Endothelial cell of umbilical vein (primary cell): Measurements from ENCODE around the gene ATF3. TPM values are rescaled to one million over a fixed set of nuclear protein-coding genes. Genes with fewer than 3 reads are reported as not detected.

ENCODE experiments used
- BruUV-seq: library from RNA; stranded (reverse); fragments of 400-500 nt; replicated peaks from 2 replicates; lab custom pipeline; 2021; lab: Mats Ljungman, UMichigan
- CTCF ChIA-PET: fragments of 300-600, 350-600 bp; sonication (Branson Sonifier 250); formaldehyde crosslinking; loops from one replicate; lab custom pipeline; 2021; ENCODE audit warnings: antibody characterized with exemption, inconsistent platforms; lab: Charles Lee
- POLR2A ChIA-PET: fragments of 300-600, 350-600 bp; sonication (Branson Sonifier 250); formaldehyde crosslinking; loops from one replicate; lab custom pipeline; 2021; ENCODE audit warnings: antibody characterized with exemption, inconsistent platforms; lab: Charles Lee
- DNase-seq: peaks from one replicate; pipeline ENCODE4 v3.0.0-alpha.2; 2011; ENCODE audit warnings: low read depth, low spot score
- FAIRE-seq: peaks from 2 replicates; lab custom pipeline; 2011; peaks lifted over from hg19 to GRCh38; lab: Jason Lieb, UNC
- H2AFZ ChIP-seq: 2 replicates; pipeline ENCODE4 v1.6.0; 2012; ENCODE audit warnings: low read depth, low read length, control low read depth, inconsistent platforms
- H3K27ac ChIP-seq: 2 replicates; pipeline ENCODE4 v1.5.1; 2011; ENCODE audit warnings: low read depth, mild to moderate bottlenecking, control low read depth, low read length, moderate library complexity; ENCODE audit not compliant: insufficient read depth
- H3K27me3 ChIP-seq, 2 experiments: 2 replicates each; pipeline versions ENCODE4 v1.6.0 to v1.6.1; 2011; ENCODE audit warnings: low read length in 2 of 2, mixed read lengths in 1 of 2; ENCODE audit not compliant: control insufficient read depth in 2 of 2, insufficient read depth in 2 of 2
- H3K36me3 ChIP-seq, 2 experiments: 2 replicates in 1 of 2; 3 replicates in 1 of 2; pipeline ENCODE4 v1.5.1; 2011; ENCODE audit warnings: low read length in 2 of 2, mild to moderate bottlenecking in 1 of 2, moderate library complexity in 1 of 2; ENCODE audit not compliant: control insufficient read depth in 2 of 2, insufficient read depth in 2 of 2; ENCODE audit errors: extremely low read depth in 1 of 2
- H3K4me1 ChIP-seq: 3 replicates; pipeline ENCODE4 v1.5.1; 2011; ENCODE audit warnings: mild to moderate bottlenecking, low read length; ENCODE audit not compliant: control insufficient read depth, insufficient read depth; ENCODE audit errors: extremely low read depth
- H3K4me2 ChIP-seq: 2 replicates; pipeline ENCODE4 v1.6.1; 2011; ENCODE audit warnings: low read length, control low read depth, mixed read lengths; ENCODE audit not compliant: insufficient read depth
- H3K4me3 ChIP-seq, 3 experiments: fragments of 200-600 bp in 1 of 3; sonication (generic), shearing (Covaris generic) in 1 of 3; replicated peaks in 1 of 3; 2 replicates each; pipeline ENCODE4 v1.5.1; 2011 to 2016; ENCODE audit warnings: control low read depth in 3 of 3, low read length in 3 of 3, mild to moderate bottlenecking in 2 of 3, inconsistent platforms in 1 of 3, low read depth in 1 of 3, moderate library complexity in 1 of 3; ENCODE audit not compliant: insufficient read depth in 1 of 3
- H3K79me2 ChIP-seq: 2 replicates; pipeline ENCODE4 v1.6.0; 2012; ENCODE audit warnings: low read length, inconsistent platforms; ENCODE audit not compliant: control insufficient read depth, insufficient read depth
- H3K9ac ChIP-seq: replicated peaks from 2 replicates; pipeline ENCODE3; 2011; ENCODE audit warnings: low read length, control low read depth; ENCODE audit not compliant: insufficient read depth; ENCODE audit errors: extremely low read depth
- H3K9me1 ChIP-seq: replicated peaks from 3 replicates; pipeline ENCODE4 v1.6.0; 2011; ENCODE audit warnings: mild to moderate bottlenecking, low read length; ENCODE audit not compliant: control insufficient read depth, insufficient read depth; ENCODE audit errors: extremely low read depth
- H3K9me3 ChIP-seq: replicated peaks from 2 replicates; pipeline ENCODE4 v1.5.1; 2012; ENCODE audit warnings: low read length, inconsistent platforms; ENCODE audit not compliant: control insufficient read depth, insufficient read depth
- H4K20me1 ChIP-seq: replicated peaks from 2 replicates; pipeline ENCODE3; 2011; ENCODE audit warnings: mild to moderate bottlenecking, low read length; ENCODE audit not compliant: control insufficient read depth, insufficient read depth; ENCODE audit errors: extremely low read depth
- EZH2 ChIP-seq: IDR thresholded peaks from 2 replicates; pipeline ENCODE4 v1.6.1; 2012; ENCODE audit warnings: borderline replicate concordance, low read depth, mild to moderate bottlenecking, moderate library complexity, low read length, inconsistent platforms; ENCODE audit not compliant: severe bottlenecking
- FOS ChIP-seq: IDR thresholded peaks from 2 replicates; pipeline ENCODE4 v1.6.1; 2011; ENCODE audit warnings: mild to moderate bottlenecking, low read length, moderate library complexity, borderline replicate concordance; ENCODE audit not compliant: insufficient read depth
- GATA2 ChIP-seq: IDR thresholded peaks from 2 replicates; pipeline ENCODE4 v1.7.0; 2011; ENCODE audit warnings: low read depth, mild to moderate bottlenecking, moderate library complexity, mixed read lengths, low read length; ENCODE audit not compliant: insufficient read length, insufficient read depth
- JUN ChIP-seq: IDR thresholded peaks from 2 replicates; pipeline ENCODE4 v1.6.1; 2011; ENCODE audit warnings: borderline replicate concordance, low read depth; ENCODE audit not compliant: insufficient read length, insufficient read depth
- MYC ChIP-seq: IDR thresholded peaks from one replicate; pipeline ENCODE4 v1.6.1; 2011; ENCODE audit warnings: mild to moderate bottlenecking, low read depth, low read length
- POLR2A ChIP-seq: IDR thresholded peaks from 2 replicates; pipeline ENCODE4 v1.6.1; 2012; ENCODE audit warnings: low read depth, mild to moderate bottlenecking, control low read depth, low read length
- POLR2AphosphoS5 ChIP-seq: IDR thresholded peaks from 2 replicates; pipeline ENCODE4 v1.6.1; 2012; ENCODE audit warnings: low read depth, mild to moderate bottlenecking, control low read depth, low read length, moderate library complexity; ENCODE audit not compliant: insufficient read depth
- dilution Hi-C: fragments of 300-500 bp; cut with MboI; formaldehyde crosslinking; loops from one replicate; pipeline ENCODE4 v1.15.0; 2019; ENCODE audit warnings: low sequenced_read_pairs; ENCODE audit not compliant: extremely low pct_ligation_motif_present
- intact Hi-C: fragments of 100-400 bp; cut with micrococcal nuclease; formaldehyde crosslinking; loops from one replicate; pipeline ENCODE4 v1.10.0; 2022
- polyA plus RNA-seq, 4 experiments: library from polyadenylated mRNA; depleted of rRNA in 3 of 4; stranded (reverse) in 3 of 4; unstranded in 1 of 4; fragments of >200 nt; gene quantifications; 2 replicates each; pipeline versions ENCODE4 v1.2.1 to v1.2.3, GENCODE V29; 2011 to 2012; ENCODE audit warnings: missing spikeins in 1 of 4
- total RNA-seq: library from RNA; stranded (reverse); gene quantifications from 2 replicates; pipeline ENCODE4 v1.2.3, GENCODE V29; 2021
- TF ChIP-seq, protein P1 (sequence below), 2 donors: IDR thresholded peaks; 1 replicate in 1 of 2; 2 replicates in 1 of 2; pipeline ENCODE4 v1.5.1; 2011; ENCODE audit warnings: low read length in 2 of 2, mild to moderate bottlenecking in 2 of 2, moderate library complexity in 2 of 2, control low read depth in 1 of 2, inconsistent platforms in 1 of 2, low read depth in 1 of 2; ENCODE audit not compliant: insufficient read depth in 1 of 2; ENCODE audit errors: extremely low read depth in 1 of 2
- TF ChIP-seq, protein P2 (sequence below): IDR thresholded peaks from 2 replicates; pipeline ENCODE4 v1.6.1; 2011; ENCODE audit not compliant: insufficient read depth, insufficient read length

ATF3 gene
- total and polyA plus RNA-seq, 2 donors (not counting 3 experiments of a cell fraction or from before 2014, with no cell fraction given): 6.1 to 17.1 TPM

DNA sequence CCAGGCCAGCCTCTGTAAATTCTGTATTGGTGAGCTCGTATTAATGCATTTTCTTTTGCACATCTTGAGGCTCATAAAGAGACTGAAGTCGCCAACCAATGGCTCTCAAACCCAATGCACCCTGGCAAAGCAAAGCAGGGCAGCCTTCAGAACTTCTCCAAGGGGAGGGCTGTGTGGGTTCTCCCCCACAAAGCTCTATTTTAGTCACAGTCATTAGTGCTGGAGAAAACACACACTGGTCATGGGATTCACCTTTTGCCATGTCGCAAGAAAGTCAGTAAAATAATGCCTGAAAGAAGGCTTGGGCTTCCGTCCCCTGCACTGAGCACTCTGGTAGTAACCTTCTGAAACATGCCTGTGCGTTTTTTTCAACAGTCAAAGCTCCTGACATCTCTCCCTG is 26.3 kb upstream of the ATF3 start:
- H2AFZ ChIP-seq: no peak overlapping the region
- no peaks in the 10 kb centered on the region for H4K20me1 ChIP-seq
- H3K9me3 ChIP-seq: no peaks in the 10 kb centered on the region
- H3K79me2 ChIP-seq: no peaks in the 10 kb centered on the region
- no peaks in the 10 kb centered on the region for H3K4me1 ChIP-seq
- intact Hi-C loops (no loop called here), dilution Hi-C loops (no loop called here)
- no peak for FAIRE-seq
- H3K9ac ChIP-seq: no peak overlapping the region
- H3K4me3 ChIP-seq: no peak overlapping the region
- ChIA-PET CTCF (interaction anchor here (1.2 to 1.6 kb wide), 2 partner anchors 67 to 105 kb away, joined by 3 to 7 read pairs; no protein-coding TSS in a partner anchor), POLR2A (interaction anchor here (1.0 kb wide), 1 partner anchor 26 kb away, joined by 3 read pairs; the partner anchor contains the start of gene ATF3)
- peaks cover 12 to 21% of the 10 kb centered on the region in 2 experiments for H3K27me3 ChIP-seq
- no TSS peak for BruUV-seq
- TF ChIP-seq POLR2A (no peak), JUN (no peak), EZH2 (no peak), MYC (no peak)
- H3K36me3 ChIP-seq: no peaks in the 10 kb centered on the region
- no peak overlapping the region for H3K27ac ChIP-seq
- H3K9me1 ChIP-seq: no peaks in the 10 kb centered on the region
- H3K4me2 ChIP-seq: no peak overlapping the region
- no peak for DNase-seq

DNA sequence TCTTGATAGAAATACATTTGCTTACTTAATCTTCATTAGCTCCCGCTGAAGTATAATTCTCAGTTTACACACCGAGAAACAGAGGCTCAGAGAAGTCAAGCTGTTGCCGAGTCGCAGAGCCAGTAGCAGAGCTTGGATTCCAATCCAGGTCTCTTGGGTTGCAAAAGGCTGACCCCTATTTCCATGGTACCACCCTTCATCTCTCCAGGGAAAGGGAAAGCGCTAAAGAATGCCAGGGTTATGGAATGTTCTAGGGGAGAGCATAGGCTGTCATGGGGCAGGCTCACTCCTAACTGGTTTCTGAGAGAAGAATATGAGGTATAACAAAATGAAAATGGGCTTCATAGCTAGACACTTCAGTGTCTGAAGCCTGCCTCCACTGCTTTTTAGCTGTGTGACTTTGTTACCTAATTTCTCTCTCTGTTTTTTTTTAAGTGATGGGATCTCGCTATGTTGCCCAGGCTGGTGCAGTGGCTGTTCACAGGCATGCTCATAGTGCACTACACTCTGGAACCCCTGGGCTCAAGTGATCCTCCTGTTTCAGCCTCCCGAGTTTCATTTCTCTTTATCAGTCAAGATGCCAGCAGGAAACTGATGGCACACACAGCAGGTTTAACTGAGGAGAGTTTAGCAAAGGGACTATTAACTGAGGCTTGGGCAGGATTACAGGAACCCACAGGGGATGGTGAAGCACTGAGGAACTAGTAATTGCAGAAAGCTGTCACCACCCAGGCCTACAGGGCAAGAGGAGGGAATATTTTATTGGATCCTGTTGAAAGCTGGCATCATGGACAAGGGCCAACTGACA is 25.5 kb upstream of the ATF3 start:
- FAIRE-seq: no peak
- Histone ChIP-seq H3K27ac (no peak overlapping the region), H4K20me1 (no peaks in the 10 kb centered on the region), H3K27me3 (peaks cover 17 to 27% of the 10 kb centered on the region in 2 experiments), H3K4me1 (no peaks in the 10 kb centered on the region), H2AFZ (no peak overlapping the region), H3K36me3 (no peaks in the 10 kb centered on the region), H3K4me3 (no peak overlapping the region), H3K9me3 (no peaks in the 10 kb centered on the region), H3K9me1 (no peaks in the 10 kb centered on the region), H3K9ac (no peak overlapping the region), H3K4me2 (no peak overlapping the region), H3K79me2 (no peaks in the 10 kb centered on the region)
- intact Hi-C loops (no loop called here), dilution Hi-C loops (no loop called here)
- POLR2A ChIA-PET: interaction anchor here (0.9 to 1.0 kb wide), 2 partner anchors 25 kb away, joined by 3 to 4 read pairs; partner anchors contain the start of gene ATF3
- TF ChIP-seq FOS (no peak), MYC (no peak), JUN (no peak), POLR2AphosphoS5 (no peak), POLR2A (no peak), EZH2 (no peak), GATA2 (no peak)
- TF ChIP-seq, protein P1, sequence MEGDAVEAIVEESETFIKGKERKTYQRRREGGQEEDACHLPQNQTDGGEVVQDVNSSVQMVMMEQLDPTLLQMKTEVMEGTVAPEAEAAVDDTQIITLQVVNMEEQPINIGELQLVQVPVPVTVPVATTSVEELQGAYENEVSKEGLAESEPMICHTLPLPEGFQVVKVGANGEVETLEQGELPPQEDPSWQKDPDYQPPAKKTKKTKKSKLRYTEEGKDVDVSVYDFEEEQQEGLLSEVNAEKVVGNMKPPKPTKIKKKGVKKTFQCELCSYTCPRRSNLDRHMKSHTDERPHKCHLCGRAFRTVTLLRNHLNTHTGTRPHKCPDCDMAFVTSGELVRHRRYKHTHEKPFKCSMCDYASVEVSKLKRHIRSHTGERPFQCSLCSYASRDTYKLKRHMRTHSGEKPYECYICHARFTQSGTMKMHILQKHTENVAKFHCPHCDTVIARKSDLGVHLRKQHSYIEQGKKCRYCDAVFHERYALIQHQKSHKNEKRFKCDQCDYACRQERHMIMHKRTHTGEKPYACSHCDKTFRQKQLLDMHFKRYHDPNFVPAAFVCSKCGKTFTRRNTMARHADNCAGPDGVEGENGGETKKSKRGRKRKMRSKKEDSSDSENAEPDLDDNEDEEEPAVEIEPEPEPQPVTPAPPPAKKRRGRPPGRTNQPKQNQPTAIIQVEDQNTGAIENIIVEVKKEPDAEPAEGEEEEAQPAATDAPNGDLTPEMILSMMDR (IDR thresholded peaks at IDR 0.05; ENCODE audit: extremely low read depth in 1 of 2, insufficient read depth in 1 of 2, low read depth in 1 of 2, low read length in 2 of 2): no peak
- TF ChIP-seq, protein P2, sequence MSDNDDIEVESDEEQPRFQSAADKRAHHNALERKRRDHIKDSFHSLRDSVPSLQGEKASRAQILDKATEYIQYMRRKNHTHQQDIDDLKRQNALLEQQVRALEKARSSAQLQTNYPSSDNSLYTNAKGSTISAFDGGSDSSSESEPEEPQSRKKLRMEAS: no peak
- CTCF ChIA-PET: interaction anchor here (0.8 to 1.6 kb wide), 4 partner anchors 68 to 127 kb away, joined by 3 to 7 read pairs (median 3); no protein-coding TSS in a partner anchor
- BruUV-seq: no TSS peak
- no peak for DNase-seq
